ENCODE measurements around the gene CLN5. TPM values are rescaled to one million over a fixed set of nuclear protein-coding genes. Genes with fewer than 3 reads are reported as not detected.

CLN5 gene
- total RNA-seq (2014; rRNA removed; shearing (Covaris generic); ENCODE audit: low replicate concordance): 11.8 and 18.7 TPM in 2 replicates

GRCh38 chr13:76991796-76992547 lies at the start of gene CLN5:
Gene CLN5, plus strand, starts transcription at chr13:76992081. Its CDS starts 18 bp downstream, at chr13:76992099.
- H3K36me3 ChIP-seq (ENCODE audit: insufficient read depth, low read length): no peaks in the 10 kb centered on the region; the same call in 1 of the 2 replicates
- peaks cover 27% of the 10 kb centered on the region for H3K79me2 ChIP-seq (ENCODE audit: low read length)
- no peaks in the 10 kb centered on the region for H4K20me1 ChIP-seq (ENCODE audit: insufficient read depth, low read depth, low read length)
- H3K27me3 ChIP-seq (ENCODE audit: low read length): no peaks in the 10 kb centered on the region
- peak within 1 kb of the TSS; percentile 95 for H2AFZ ChIP-seq (ENCODE audit: low read length)
- peak within 1 kb of the TSS; percentile 95 for H3K4me3 ChIP-seq (ENCODE audit: low read length)
- H3K9me2 ChIP-seq (replicated peaks; ENCODE audit: insufficient read depth, low read length): no peaks in the 10 kb centered on the region
- peak within 1 kb of the TSS; percentile 92 for H3K9ac ChIP-seq (ENCODE audit: low read length)
- DNase-seq: peak; percentile 98
- H3K4me2 ChIP-seq (ENCODE audit: low read depth, low read length, poor library complexity, severe bottlenecking): peak within 1 kb of the TSS; percentile 94
- H3K9me3 ChIP-seq (ENCODE audit: low read length): no peaks in the 10 kb centered on the region
- peaks cover 25% of the 10 kb centered on the region for H3K4me1 ChIP-seq (ENCODE audit: low read length)
- peak within 1 kb of the TSS; percentile 38; the same call in 1 of the 2 replicates for H3K27ac ChIP-seq (ENCODE audit: low read length)

DNA sequence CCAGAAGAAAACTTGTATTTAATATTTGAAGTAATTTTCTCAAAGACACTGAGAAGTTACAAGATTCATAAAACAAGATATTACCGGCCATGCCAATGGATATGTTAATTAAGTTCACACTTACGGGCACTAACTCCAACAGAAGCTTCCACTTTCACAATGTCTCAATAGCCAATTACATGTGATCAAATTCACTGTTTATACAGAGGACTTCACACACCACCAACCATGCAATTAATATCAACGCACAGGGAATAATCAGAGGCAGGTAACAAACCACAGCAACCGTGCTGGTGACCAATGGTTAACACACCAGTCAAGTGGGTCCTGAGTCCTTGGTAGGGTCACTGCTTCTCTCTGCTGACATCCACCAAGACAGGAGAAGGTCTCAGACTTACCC lies 49.5 kb upstream of the CLN5 start:
- Histone ChIP-seq H3K27ac (ENCODE audit: low read length) (no peak overlapping the region), H3K79me2 (ENCODE audit: low read length) (no peaks in the 10 kb centered on the region), H3K9ac (ENCODE audit: low read length) (no peak overlapping the region), H3K36me3 (ENCODE audit: insufficient read depth, low read length) (no peaks in the 10 kb centered on the region), H3K4me1 (ENCODE audit: low read length) (peaks cover 13% of the 10 kb centered on the region), H2AFZ (ENCODE audit: low read length) (no peak overlapping the region), H4K20me1 (ENCODE audit: insufficient read depth, low read depth, low read length) (no peaks in the 10 kb centered on the region), H3K9me2 (replicated peaks; ENCODE audit: insufficient read depth, low read length) (no peaks in the 10 kb centered on the region), H3K4me2 (ENCODE audit: low read depth, low read length, poor library complexity, severe bottlenecking) (no peak overlapping the region), H3K9me3 (ENCODE audit: low read length) (no peaks in the 10 kb centered on the region), H3K27me3 (ENCODE audit: low read length) (no peaks in the 10 kb centered on the region), H3K4me3 (ENCODE audit: low read length) (no peak overlapping the region)
- no peak for DNase-seq

GRCh38 chr13:76943646-76944045 lies 48.2 kb upstream of the CLN5 start:
- no peaks in the 10 kb centered on the region for H3K9me2 ChIP-seq (replicated peaks; ENCODE audit: insufficient read depth, low read length)
- H3K79me2 ChIP-seq (ENCODE audit: low read length): no peaks in the 10 kb centered on the region
- H3K27me3 ChIP-seq (ENCODE audit: low read length): no peaks in the 10 kb centered on the region
- no peak overlapping the region for H3K4me3 ChIP-seq (ENCODE audit: low read length)
- H3K27ac ChIP-seq (ENCODE audit: low read length): no peak overlapping the region
- no peaks in the 10 kb centered on the region for H3K9me3 ChIP-seq (ENCODE audit: low read length)
- DNase-seq: no peak
- no peak overlapping the region for H3K4me2 ChIP-seq (ENCODE audit: low read depth, low read length, poor library complexity, severe bottlenecking)
- no peak overlapping the region for H3K9ac ChIP-seq (ENCODE audit: low read length)
- no peaks in the 10 kb centered on the region for H4K20me1 ChIP-seq (ENCODE audit: insufficient read depth, low read depth, low read length)
- H3K36me3 ChIP-seq (ENCODE audit: insufficient read depth, low read length): no peaks in the 10 kb centered on the region
- peaks cover 13% of the 10 kb centered on the region for H3K4me1 ChIP-seq (ENCODE audit: low read length)
- no peak overlapping the region for H2AFZ ChIP-seq (ENCODE audit: low read length)

GRCh38 chr13:76944456-76944855 lies 47.4 kb upstream of the CLN5 start:
- DNase-seq: no peak
- Histone ChIP-seq H3K4me2 (ENCODE audit: low read depth, low read length, poor library complexity, severe bottlenecking) (no peak overlapping the region), H4K20me1 (ENCODE audit: insufficient read depth, low read depth, low read length) (no peaks in the 10 kb centered on the region), H2AFZ (ENCODE audit: low read length) (no peak overlapping the region), H3K27me3 (ENCODE audit: low read length) (no peaks in the 10 kb centered on the region), H3K9ac (ENCODE audit: low read length) (no peak overlapping the region), H3K9me2 (replicated peaks; ENCODE audit: insufficient read depth, low read length) (no peaks in the 10 kb centered on the region), H3K36me3 (ENCODE audit: insufficient read depth, low read length) (no peaks in the 10 kb centered on the region), H3K9me3 (ENCODE audit: low read length) (no peaks in the 10 kb centered on the region), H3K4me3 (ENCODE audit: low read length) (no peak overlapping the region), H3K79me2 (ENCODE audit: low read length) (no peaks in the 10 kb centered on the region), H3K4me1 (ENCODE audit: low read length) (peaks cover 9% of the 10 kb centered on the region), H3K27ac (ENCODE audit: low read length) (no peak overlapping the region)

DNA sequence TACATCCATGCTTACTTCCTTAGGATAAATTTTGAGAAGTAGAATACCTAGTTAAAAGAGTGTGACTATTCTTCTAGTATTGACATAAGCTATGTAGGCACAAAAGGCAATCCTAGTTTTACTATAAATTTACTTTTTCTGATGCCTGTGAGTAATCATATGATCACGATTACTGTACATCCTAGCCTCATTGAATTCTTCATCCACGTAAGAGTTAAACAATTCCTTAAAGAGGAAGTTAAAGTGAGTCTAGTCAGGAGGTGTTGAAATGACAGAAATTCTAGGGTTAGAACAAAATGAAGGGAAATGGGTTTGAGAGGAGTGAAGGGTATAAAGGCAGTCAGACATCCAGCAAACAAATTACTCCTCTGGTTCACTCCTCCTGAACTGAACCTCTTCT lies 43.7 kb upstream of the CLN5 start, which contains the start of gene ACOD1:
TSS of gene ACOD1 (plus strand) at position 363 of the 400 bp plus-strand sequence. CDS start 48 bp downstream, outside the sequence.
- H3K9ac ChIP-seq (ENCODE audit: low read length): no peak within 1 kb of the TSS
- H3K9me2 ChIP-seq (replicated peaks; ENCODE audit: insufficient read depth, low read length): no peaks in the 10 kb centered on the region
- no peak within 1 kb of the TSS for H3K4me2 ChIP-seq (ENCODE audit: low read depth, low read length, poor library complexity, severe bottlenecking)
- H4K20me1 ChIP-seq (ENCODE audit: insufficient read depth, low read depth, low read length): no peaks in the 10 kb centered on the region
- no peak for DNase-seq
- no peaks in the 10 kb centered on the region for H3K27me3 ChIP-seq (ENCODE audit: low read length)
- no peak within 1 kb of the TSS for H3K4me3 ChIP-seq (ENCODE audit: low read length)
- no peak within 1 kb of the TSS for H2AFZ ChIP-seq (ENCODE audit: low read length)
- no peaks in the 10 kb centered on the region for H3K79me2 ChIP-seq (ENCODE audit: low read length)
- H3K4me1 ChIP-seq (ENCODE audit: low read length): 0 out of 2 replicates have a peak, but pooled peaks cover 5% of the 10 kb centered on the region
- H3K36me3 ChIP-seq (ENCODE audit: insufficient read depth, low read length): no peaks in the 10 kb centered on the region
- H3K9me3 ChIP-seq (ENCODE audit: low read length): no peaks in the 10 kb centered on the region
- no peak within 1 kb of the TSS for H3K27ac ChIP-seq (ENCODE audit: low read length)

DNA sequence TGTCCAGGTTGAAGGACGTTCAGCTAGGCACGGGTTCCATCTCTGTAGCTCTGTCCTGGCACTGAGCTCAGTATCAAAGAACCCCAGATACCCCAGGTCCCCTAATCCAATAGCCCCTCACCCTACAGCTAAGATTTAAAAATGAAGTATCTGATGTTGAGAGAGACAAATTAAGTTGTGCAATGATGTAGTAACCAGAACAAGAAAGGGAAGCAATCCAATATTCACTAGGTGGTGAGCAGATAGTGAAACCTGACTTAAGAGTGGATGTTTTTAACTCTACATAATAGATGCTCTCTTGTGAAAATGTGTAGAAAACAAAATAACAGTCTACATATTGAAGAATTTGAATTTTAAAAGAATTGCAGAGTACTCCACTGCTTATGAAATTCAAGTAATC lies 41.8 kb upstream of the CLN5 start:
- Histone ChIP-seq H3K4me2 (ENCODE audit: low read depth, low read length, poor library complexity, severe bottlenecking) (no peak overlapping the region), H3K27me3 (ENCODE audit: low read length) (no peaks in the 10 kb centered on the region), H3K9me3 (ENCODE audit: low read length) (no peaks in the 10 kb centered on the region), H3K27ac (ENCODE audit: low read length) (no peak overlapping the region), H4K20me1 (ENCODE audit: insufficient read depth, low read depth, low read length) (no peaks in the 10 kb centered on the region), H3K36me3 (ENCODE audit: insufficient read depth, low read length) (no peaks in the 10 kb centered on the region), H2AFZ (ENCODE audit: low read length) (no peak overlapping the region), H3K79me2 (ENCODE audit: low read length) (no peaks in the 10 kb centered on the region), H3K4me1 (ENCODE audit: low read length) (0 out of 2 replicates have a peak, but pooled peaks cover 5% of the 10 kb centered on the region), H3K4me3 (ENCODE audit: low read length) (no peak overlapping the region), H3K9me2 (replicated peaks; ENCODE audit: insufficient read depth, low read length) (no peaks in the 10 kb centered on the region), H3K9ac (ENCODE audit: low read length) (no peak overlapping the region)
- no peak for DNase-seq

GRCh38 chr13:76953968-76954367 lies 37.9 kb upstream of the CLN5 start:
- H3K9me2 ChIP-seq (replicated peaks; ENCODE audit: insufficient read depth, low read length): no peaks in the 10 kb centered on the region
- H3K9ac ChIP-seq (ENCODE audit: low read length): no peak overlapping the region
- H2AFZ ChIP-seq (ENCODE audit: low read length): no peak overlapping the region
- H3K27ac ChIP-seq (ENCODE audit: low read length): no peak overlapping the region
- H3K79me2 ChIP-seq (ENCODE audit: low read length): no peaks in the 10 kb centered on the region
- no peaks in the 10 kb centered on the region for H3K27me3 ChIP-seq (ENCODE audit: low read length)
- 0 out of 2 replicates have a peak, but pooled peaks cover 5% of the 10 kb centered on the region for H3K4me1 ChIP-seq (ENCODE audit: low read length)
- H4K20me1 ChIP-seq (ENCODE audit: insufficient read depth, low read depth, low read length): no peaks in the 10 kb centered on the region
- DNase-seq: no peak
- no peaks in the 10 kb centered on the region; the same call in 1 of the 2 replicates for H3K9me3 ChIP-seq (ENCODE audit: low read length)
- H3K4me2 ChIP-seq (ENCODE audit: low read depth, low read length, poor library complexity, severe bottlenecking): no peak overlapping the region
- H3K4me3 ChIP-seq (ENCODE audit: low read length): no peak overlapping the region
- no peaks in the 10 kb centered on the region for H3K36me3 ChIP-seq (ENCODE audit: insufficient read depth, low read length)

- no peaks in the 10 kb centered on the region for H3K27me3 ChIP-seq (ENCODE audit: low read length)
- no peak overlapping the region for H2AFZ ChIP-seq (ENCODE audit: low read length)
- H4K20me1 ChIP-seq (ENCODE audit: insufficient read depth, low read depth, low read length): no peaks in the 10 kb centered on the region
- no peak overlapping the region for H3K4me3 ChIP-seq (ENCODE audit: low read length)
- H3K4me1 ChIP-seq (ENCODE audit: low read length): 0 out of 2 replicates have a peak, but pooled peaks cover 5% of the 10 kb centered on the region
- no peak overlapping the region for H3K27ac ChIP-seq (ENCODE audit: low read length)
- no peaks in the 10 kb centered on the region for H3K79me2 ChIP-seq (ENCODE audit: low read length)
- H3K9me3 ChIP-seq (ENCODE audit: low read length): peaks cover under 1% of the 10 kb centered on the region; the same call in 1 of the 2 replicates
- no peaks in the 10 kb centered on the region for H3K9me2 ChIP-seq (replicated peaks; ENCODE audit: insufficient read depth, low read length)
- no peak overlapping the region for H3K9ac ChIP-seq (ENCODE audit: low read length)
- H3K4me2 ChIP-seq (ENCODE audit: low read depth, low read length, poor library complexity, severe bottlenecking): no peak overlapping the region
- no peak for DNase-seq
- no peaks in the 10 kb centered on the region for H3K36me3 ChIP-seq (ENCODE audit: insufficient read depth, low read length)
Measured at GRCh38 chr13:76954538-76954937, 37.3 kb upstream of the CLN5 start.
